Ishikawa (cell line): ENCODE results near the gene ARHGAP33.

Experiments
- CEBPB ChIP-seq: IDR thresholded peaks from 2 replicates; pipeline ENCODE4 v1.6.1; 2012
- CREB1 ChIP-seq: IDR thresholded peaks from 2 replicates; pipeline ENCODE4 v1.6.1; 2012; ENCODE audit warnings: low read depth
- EGR1 ChIP-seq: IDR thresholded peaks from 2 replicates; pipeline ENCODE4 v1.6.1; 2012
- EP300 ChIP-seq: IDR thresholded peaks from 2 replicates; pipeline ENCODE4 v1.6.1; 2012; ENCODE audit warnings: borderline replicate concordance
- FOXM1 ChIP-seq: IDR thresholded peaks from 2 replicates; pipeline ENCODE4 v1.6.1; 2012; ENCODE audit warnings: low read depth, borderline replicate concordance
- RAD21 ChIP-seq: IDR thresholded peaks from 2 replicates; pipeline ENCODE4 v1.6.1; 2012; ENCODE audit warnings: low read depth
- TAF1 ChIP-seq: IDR thresholded peaks from 2 replicates; pipeline ENCODE4 v1.6.1; 2012; ENCODE audit warnings: low read depth, mild to moderate bottlenecking
- TCF12 ChIP-seq: IDR thresholded peaks from 2 replicates; pipeline ENCODE4 v1.6.1; 2012; ENCODE audit warnings: low read depth
- TEAD4 ChIP-seq: IDR thresholded peaks from 2 replicates; pipeline ENCODE4 v1.6.1; 2012
- YY1 ChIP-seq: IDR thresholded peaks from 2 replicates; pipeline ENCODE4 v1.6.1; 2012; ENCODE audit warnings: low read depth
- TF ChIP-seq, protein P1 (sequence below): IDR thresholded peaks from 2 replicates; pipeline ENCODE4 v1.6.1; 2012
- TF ChIP-seq, protein P2 (sequence below): IDR thresholded peaks from 2 replicates; pipeline ENCODE4 v1.6.1; 2012; ENCODE audit warnings: low read depth, mild to moderate bottlenecking
- TF ChIP-seq, protein P3 (sequence below): IDR thresholded peaks from 2 replicates; pipeline ENCODE4 v1.6.1; 2012

DNA sequence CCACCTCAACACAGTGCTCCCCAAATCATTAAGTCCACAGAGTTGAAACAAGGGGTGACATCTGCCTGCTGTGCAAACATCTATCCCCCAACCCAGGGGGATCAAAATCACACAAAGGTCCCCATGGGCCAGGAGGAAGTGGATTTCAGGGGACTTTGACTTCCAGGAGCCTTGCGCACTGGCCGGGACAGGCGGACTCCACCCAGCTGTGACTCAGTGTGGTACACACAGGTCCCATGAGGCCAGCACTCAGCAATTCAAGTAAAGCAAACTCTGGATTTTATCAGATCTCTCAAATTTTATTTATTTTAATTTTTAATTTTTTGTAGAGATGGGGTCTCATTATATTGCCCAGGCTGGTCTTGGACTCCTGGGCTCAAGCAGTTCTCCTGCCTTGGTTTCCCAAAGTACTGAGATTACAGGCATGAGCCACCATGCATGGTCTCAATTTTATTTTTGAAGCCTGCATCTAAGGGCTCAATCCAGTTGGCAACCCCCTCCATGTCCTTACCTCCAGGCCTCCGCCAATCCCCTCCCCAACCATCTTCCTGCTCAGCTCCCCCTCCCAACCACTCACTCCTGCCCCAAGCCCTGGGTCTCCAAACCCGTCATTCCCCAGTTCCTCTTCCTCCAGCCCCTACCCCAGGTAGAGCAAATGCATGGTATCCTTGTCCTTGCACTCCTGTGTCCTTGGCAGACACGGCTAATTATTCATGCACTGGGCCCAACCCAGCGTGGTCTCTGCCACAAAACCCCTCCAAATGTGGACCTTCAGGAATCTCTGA, 18.2 kb downstream of the ARHGAP33 start:
- no peak for TF ChIP-seq YY1
- TF ChIP-seq TEAD4 = no peak
- TF ChIP-seq FOXM1 = no peak
- no peak for TF ChIP-seq EP300
- TF ChIP-seq EGR1 = no peak
- TF ChIP-seq, protein P1, sequence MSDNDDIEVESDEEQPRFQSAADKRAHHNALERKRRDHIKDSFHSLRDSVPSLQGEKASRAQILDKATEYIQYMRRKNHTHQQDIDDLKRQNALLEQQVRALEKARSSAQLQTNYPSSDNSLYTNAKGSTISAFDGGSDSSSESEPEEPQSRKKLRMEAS = no peak
- TF ChIP-seq, protein P2, sequence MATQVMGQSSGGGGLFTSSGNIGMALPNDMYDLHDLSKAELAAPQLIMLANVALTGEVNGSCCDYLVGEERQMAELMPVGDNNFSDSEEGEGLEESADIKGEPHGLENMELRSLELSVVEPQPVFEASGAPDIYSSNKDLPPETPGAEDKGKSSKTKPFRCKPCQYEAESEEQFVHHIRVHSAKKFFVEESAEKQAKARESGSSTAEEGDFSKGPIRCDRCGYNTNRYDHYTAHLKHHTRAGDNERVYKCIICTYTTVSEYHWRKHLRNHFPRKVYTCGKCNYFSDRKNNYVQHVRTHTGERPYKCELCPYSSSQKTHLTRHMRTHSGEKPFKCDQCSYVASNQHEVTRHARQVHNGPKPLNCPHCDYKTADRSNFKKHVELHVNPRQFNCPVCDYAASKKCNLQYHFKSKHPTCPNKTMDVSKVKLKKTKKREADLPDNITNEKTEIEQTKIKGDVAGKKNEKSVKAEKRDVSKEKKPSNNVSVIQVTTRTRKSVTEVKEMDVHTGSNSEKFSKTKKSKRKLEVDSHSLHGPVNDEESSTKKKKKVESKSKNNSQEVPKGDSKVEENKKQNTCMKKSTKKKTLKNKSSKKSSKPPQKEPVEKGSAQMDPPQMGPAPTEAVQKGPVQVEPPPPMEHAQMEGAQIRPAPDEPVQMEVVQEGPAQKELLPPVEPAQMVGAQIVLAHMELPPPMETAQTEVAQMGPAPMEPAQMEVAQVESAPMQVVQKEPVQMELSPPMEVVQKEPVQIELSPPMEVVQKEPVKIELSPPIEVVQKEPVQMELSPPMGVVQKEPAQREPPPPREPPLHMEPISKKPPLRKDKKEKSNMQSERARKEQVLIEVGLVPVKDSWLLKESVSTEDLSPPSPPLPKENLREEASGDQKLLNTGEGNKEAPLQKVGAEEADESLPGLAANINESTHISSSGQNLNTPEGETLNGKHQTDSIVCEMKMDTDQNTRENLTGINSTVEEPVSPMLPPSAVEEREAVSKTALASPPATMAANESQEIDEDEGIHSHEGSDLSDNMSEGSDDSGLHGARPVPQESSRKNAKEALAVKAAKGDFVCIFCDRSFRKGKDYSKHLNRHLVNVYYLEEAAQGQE = no peak
- no peak for TF ChIP-seq TAF1
- no peak for TF ChIP-seq CREB1
- no peak for TF ChIP-seq RAD21
- TF ChIP-seq, protein P3, sequence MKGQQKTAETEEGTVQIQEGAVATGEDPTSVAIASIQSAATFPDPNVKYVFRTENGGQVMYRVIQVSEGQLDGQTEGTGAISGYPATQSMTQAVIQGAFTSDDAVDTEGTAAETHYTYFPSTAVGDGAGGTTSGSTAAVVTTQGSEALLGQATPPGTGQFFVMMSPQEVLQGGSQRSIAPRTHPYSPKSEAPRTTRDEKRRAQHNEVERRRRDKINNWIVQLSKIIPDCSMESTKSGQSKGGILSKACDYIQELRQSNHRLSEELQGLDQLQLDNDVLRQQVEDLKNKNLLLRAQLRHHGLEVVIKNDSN = no peak
- TF ChIP-seq TCF12 = no peak
- TF ChIP-seq CEBPB = no peak
